ENCODE results near the gene PLEKHM2. TPM values are rescaled to one million over a fixed set of nuclear protein-coding genes. Genes with fewer than 3 reads are reported as not detected.

The PLEKHM2 gene
- total RNA-seq, 1 donor from 2014 or later = 16.7 TPM

- Mint-ChIP-seq H3K36me3 (peaks cover 6% of the 10 kb centered on the region), H3K9me3 (peaks cover 4% of the 10 kb centered on the region), H3K27ac (no peak overlapping the region), H3K4me1 (peaks cover 17% of the 10 kb centered on the region), H3K4me3 (peak overlapping the region; percentile 9), H3K27me3 (ENCODE audit: insufficient read depth, low read depth) (peaks cover 6% of the 10 kb centered on the region)
- peaks cover 11% of the 10 kb centered on the region for H3K4me1 ChIP-seq
- no peaks in the 10 kb centered on the region for H3K9me3 ChIP-seq (ENCODE audit: low read depth)
- H4K20me1 ChIP-seq (ENCODE audit: low read depth) = peaks cover 16% of the 10 kb centered on the region
- no peak for TF ChIP-seq EZH2 (IDR thresholded peaks at IDR 0.05)
- TF ChIP-seq, protein P1, sequence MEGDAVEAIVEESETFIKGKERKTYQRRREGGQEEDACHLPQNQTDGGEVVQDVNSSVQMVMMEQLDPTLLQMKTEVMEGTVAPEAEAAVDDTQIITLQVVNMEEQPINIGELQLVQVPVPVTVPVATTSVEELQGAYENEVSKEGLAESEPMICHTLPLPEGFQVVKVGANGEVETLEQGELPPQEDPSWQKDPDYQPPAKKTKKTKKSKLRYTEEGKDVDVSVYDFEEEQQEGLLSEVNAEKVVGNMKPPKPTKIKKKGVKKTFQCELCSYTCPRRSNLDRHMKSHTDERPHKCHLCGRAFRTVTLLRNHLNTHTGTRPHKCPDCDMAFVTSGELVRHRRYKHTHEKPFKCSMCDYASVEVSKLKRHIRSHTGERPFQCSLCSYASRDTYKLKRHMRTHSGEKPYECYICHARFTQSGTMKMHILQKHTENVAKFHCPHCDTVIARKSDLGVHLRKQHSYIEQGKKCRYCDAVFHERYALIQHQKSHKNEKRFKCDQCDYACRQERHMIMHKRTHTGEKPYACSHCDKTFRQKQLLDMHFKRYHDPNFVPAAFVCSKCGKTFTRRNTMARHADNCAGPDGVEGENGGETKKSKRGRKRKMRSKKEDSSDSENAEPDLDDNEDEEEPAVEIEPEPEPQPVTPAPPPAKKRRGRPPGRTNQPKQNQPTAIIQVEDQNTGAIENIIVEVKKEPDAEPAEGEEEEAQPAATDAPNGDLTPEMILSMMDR (IDR thresholded peaks at IDR 0.05) = no peak
- no peak for TF ChIP-seq EZH2phosphoT487 (IDR thresholded peaks at IDR 0.05)
- peaks cover 27% of the 10 kb centered on the region for H3K79me2 ChIP-seq (ENCODE audit: low read depth)
- H3F3A ChIP-seq (ENCODE audit: low read depth) = no peaks in the 10 kb centered on the region
- H3K9ac ChIP-seq = no peak overlapping the region
- H2AFZ ChIP-seq (replicated peaks) = no peak overlapping the region
- H3K4me2 ChIP-seq = no peak overlapping the region
- no peak overlapping the region for H3K4me3 ChIP-seq
- no peak overlapping the region for H3K27ac ChIP-seq
- H3K27me3 ChIP-seq = no peaks in the 10 kb centered on the region
- DNase-seq (ENCODE audit: low spot score) = no peak
- H3K36me3 ChIP-seq = no peaks in the 10 kb centered on the region
Measured at GRCh38 chr1:15681349-15682292, 2.5 kb upstream of the PLEKHM2 start.

GRCh38 chr1:15682936-15683341 lies 1.2 kb upstream of the PLEKHM2 start:
- H3K9me3 Mint-ChIP-seq = no peaks in the 10 kb centered on the region
- Histone ChIP-seq H3K4me2 (no peak overlapping the region), H3K27me3 (no peaks in the 10 kb centered on the region), H3F3A (ENCODE audit: low read depth) (no peaks in the 10 kb centered on the region), H3K27ac (no peak overlapping the region), H2AFZ (replicated peaks) (no peak overlapping the region), H3K79me2 (ENCODE audit: low read depth) (peaks cover 40% of the 10 kb centered on the region), H3K36me3 (no peaks in the 10 kb centered on the region), H3K9ac (no peak overlapping the region), H3K9me3 (ENCODE audit: low read depth) (no peaks in the 10 kb centered on the region), H3K4me3 (no peak overlapping the region), H3K4me1 (peaks cover 11% of the 10 kb centered on the region), H4K20me1 (ENCODE audit: low read depth) (peaks cover 20% of the 10 kb centered on the region)
- DNase-seq (ENCODE audit: low spot score) = no peak
- peak overlapping the region; percentile 84 for H3K4me3 Mint-ChIP-seq
- peak overlapping the region; percentile 96 for H3K27ac Mint-ChIP-seq
- peaks cover 17% of the 10 kb centered on the region for H3K4me1 Mint-ChIP-seq
- H3K36me3 Mint-ChIP-seq = peaks cover 13% of the 10 kb centered on the region
- TF ChIP-seq EZH2 (IDR thresholded peaks at IDR 0.05) (no peak), EZH2phosphoT487 (IDR thresholded peaks at IDR 0.05) (no peak)
- TF ChIP-seq, protein P1 (IDR thresholded peaks at IDR 0.05) = no peak
- peaks cover 6% of the 10 kb centered on the region for H3K27me3 Mint-ChIP-seq (ENCODE audit: insufficient read depth, low read depth)

DNA sequence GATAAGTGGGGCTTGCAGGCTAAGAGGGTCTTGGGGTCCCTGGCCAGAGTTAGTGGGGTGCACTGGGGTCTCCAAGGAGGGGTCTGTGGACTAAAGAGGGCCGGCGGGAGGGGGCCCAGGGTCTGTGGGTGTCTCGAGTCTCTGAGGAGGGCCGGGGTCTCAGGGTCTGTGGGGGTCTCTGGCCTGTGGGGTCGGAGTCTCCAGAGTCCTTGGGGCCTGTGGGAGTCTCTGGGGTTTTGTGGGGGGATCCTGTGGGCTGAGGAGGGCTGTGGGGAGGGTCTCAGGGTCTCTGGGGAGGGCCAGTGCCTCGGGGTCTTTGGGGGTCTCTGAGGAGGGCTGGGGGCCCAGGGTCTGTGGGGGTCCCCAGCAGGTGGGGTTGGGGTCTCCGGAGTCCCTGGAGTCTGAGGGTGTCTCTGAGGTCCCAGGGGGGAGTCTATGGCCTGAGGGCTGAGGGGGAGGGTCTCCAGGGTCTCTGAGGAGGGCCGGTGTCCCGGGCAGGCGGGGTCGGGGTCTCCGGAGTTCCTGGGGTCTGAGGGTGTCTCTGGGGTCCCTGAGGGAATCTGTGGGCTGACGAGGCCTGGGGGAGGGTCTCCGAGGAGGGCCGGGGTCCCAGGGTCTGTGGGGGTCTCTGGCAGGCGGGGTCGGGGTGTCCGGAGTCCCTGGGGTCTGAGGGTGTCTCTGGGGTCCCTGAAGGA lies 628 bp upstream of the PLEKHM2 start:
- peaks cover 17% of the 10 kb centered on the region for H3K4me1 Mint-ChIP-seq

More for the DNA sequence above, 628 bp upstream of the PLEKHM2 start:
- H3K27me3 Mint-ChIP-seq (ENCODE audit: insufficient read depth, low read depth) = peaks cover 6% of the 10 kb centered on the region
- Histone ChIP-seq H4K20me1 (ENCODE audit: low read depth) (peaks cover 20% of the 10 kb centered on the region), H3K79me2 (ENCODE audit: low read depth) (peaks cover 45% of the 10 kb centered on the region), H3K4me3 (peak overlapping the region; percentile 88), H3K4me2 (peak overlapping the region; percentile 92), H3K4me1 (peaks cover 11% of the 10 kb centered on the region), H3F3A (ENCODE audit: low read depth) (no peaks in the 10 kb centered on the region), H3K36me3 (no peaks in the 10 kb centered on the region), H3K27me3 (no peaks in the 10 kb centered on the region), H3K9me3 (ENCODE audit: low read depth) (no peaks in the 10 kb centered on the region), H3K9ac (peak overlapping the region; percentile 79), H3K27ac (peak overlapping the region; percentile 23), H2AFZ (replicated peaks) (peak overlapping the region; percentile 89)
- no peak for TF ChIP-seq EZH2 (IDR thresholded peaks at IDR 0.05)
- no peak for TF ChIP-seq EZH2phosphoT487 (IDR thresholded peaks at IDR 0.05)
- TF ChIP-seq, protein P1 (IDR thresholded peaks at IDR 0.05) = no peak
- DNase-seq (ENCODE audit: low spot score) = no peak
- H3K4me3 Mint-ChIP-seq = peak overlapping the region; percentile 84
- H3K36me3 Mint-ChIP-seq = peaks cover 15% of the 10 kb centered on the region
- no peaks in the 10 kb centered on the region for H3K9me3 Mint-ChIP-seq
- no peak overlapping the region for H3K27ac Mint-ChIP-seq
